Myocyte (in vitro differentiated cells): ENCODE data around the gene CAPN7. TPM values are rescaled to one million over a fixed set of nuclear protein-coding genes. Genes with fewer than 3 reads are reported as not detected.
A peak's percentile ranks its signal among the peaks of the same experiment; 100 is the strongest.
"Not testable (repeated sequence)": the region's sequence is repeated elsewhere in the genome, so short reads cannot be mapped to it uniquely, and the experiment has no call there.

Experiments
- DNase-seq: peaks from one replicate; pipeline ENCODE4 v3.0.0-alpha.2; 2012; ENCODE audit warnings: low read depth
- polyA plus RNA-seq: library from polyadenylated mRNA; unstranded; fragments of >200 nt; gene quantifications from one replicate; pipeline ENCODE4 v1.2.1, GENCODE V29; 2012; ENCODE audit warnings: missing spikeins
- total RNA-seq: library from RNA; depleted of rRNA; stranded (reverse); fragments of >200 nt; gene quantifications from 2 replicates; pipeline ENCODE4 v1.2.3, GENCODE V29; 2014

The CAPN7 gene
- 36.0 and 42.2 TPM in 2 replicates for total RNA-seq
- polyA plus RNA-seq: 13.8 TPM

- peak; percentile 96 for DNase-seq
Observed at GRCh38 chr3:15205934-15206661, at the start of gene CAPN7. Gene CAPN7, plus strand, starts transcription at chr3:15206246. Its CDS starts 250 bp downstream, at chr3:15206496.

- DNase-seq: no peak
Observed at GRCh38 chr3:15157441-15157840, 48.6 kb upstream of the CAPN7 start.

- DNase-seq: no peak
Observed at GRCh38 chr3:15159501-15160136, 46.4 kb upstream of the CAPN7 start.

- DNase-seq: no peak
Observed at GRCh38 chr3:15160662-15161061, 45.4 kb upstream of the CAPN7 start.

GRCh38 chr3:15161133-15161532, 44.9 kb upstream of the CAPN7 start:
- no peak for DNase-seq

- not testable (repeated sequence) for DNase-seq
Observed at GRCh38 chr3:15163656-15164055, 42.4 kb upstream of the CAPN7 start.

GRCh38 chr3:15164340-15164739, 41.7 kb upstream of the CAPN7 start:
- no peak for DNase-seq

- no peak for DNase-seq
Observed at GRCh38 chr3:15165061-15165460, 41.0 kb upstream of the CAPN7 start.

GRCh38 chr3:15166391-15166790, 39.7 kb upstream of the CAPN7 start:
- not testable (repeated sequence) for DNase-seq

- DNase-seq: no peak
Observed at GRCh38 chr3:15171096-15171495, 35.0 kb upstream of the CAPN7 start.

GRCh38 chr3:15172806-15173205, 33.2 kb upstream of the CAPN7 start:
- DNase-seq: no peak

- DNase-seq: no peak
Observed at GRCh38 chr3:15174953-15175352, 31.1 kb upstream of the CAPN7 start.

GRCh38 chr3:15175605-15176004, 30.4 kb upstream of the CAPN7 start:
- no peak for DNase-seq

GRCh38 chr3:15180042-15180611, 25.9 kb upstream of the CAPN7 start:
- DNase-seq: no peak

- DNase-seq: peak; percentile 52
Observed at GRCh38 chr3:15181511-15181910, 24.5 kb upstream of the CAPN7 start.

- peak; percentile 78 for DNase-seq
Observed at GRCh38 chr3:15181963-15182362, 24.1 kb upstream of the CAPN7 start.

- no peak for DNase-seq
Observed at GRCh38 chr3:15183011-15183410, 23.0 kb upstream of the CAPN7 start.

- no peak for DNase-seq
Observed at GRCh38 chr3:15185404-15185803, 20.6 kb upstream of the CAPN7 start.

- DNase-seq: no peak
Observed at GRCh38 chr3:15186101-15186476, 20.0 kb upstream of the CAPN7 start.

GRCh38 chr3:15186477-15187164, 19.4 kb upstream of the CAPN7 start:
- not testable (repeated sequence) for DNase-seq

- DNase-seq: no peak
Observed at GRCh38 chr3:15197340-15198029, 8.6 kb upstream of the CAPN7 start.
